HUDEP-2 (cell line): ENCODE data around the gene HAP1.
"Not testable (repeated sequence)": the region's sequence is repeated elsewhere in the genome, so short reads cannot be mapped to it uniquely, and the experiment has no call there.

Experiments used
- DNase-seq, 76 experiments: peaks; one replicate each; lab custom pipeline; 2025; ENCODE audit not compliant: unreplicated experiment in 76 of 76; lab: John Stamatoyannopoulos, UW

Gene HAP1, protein sequence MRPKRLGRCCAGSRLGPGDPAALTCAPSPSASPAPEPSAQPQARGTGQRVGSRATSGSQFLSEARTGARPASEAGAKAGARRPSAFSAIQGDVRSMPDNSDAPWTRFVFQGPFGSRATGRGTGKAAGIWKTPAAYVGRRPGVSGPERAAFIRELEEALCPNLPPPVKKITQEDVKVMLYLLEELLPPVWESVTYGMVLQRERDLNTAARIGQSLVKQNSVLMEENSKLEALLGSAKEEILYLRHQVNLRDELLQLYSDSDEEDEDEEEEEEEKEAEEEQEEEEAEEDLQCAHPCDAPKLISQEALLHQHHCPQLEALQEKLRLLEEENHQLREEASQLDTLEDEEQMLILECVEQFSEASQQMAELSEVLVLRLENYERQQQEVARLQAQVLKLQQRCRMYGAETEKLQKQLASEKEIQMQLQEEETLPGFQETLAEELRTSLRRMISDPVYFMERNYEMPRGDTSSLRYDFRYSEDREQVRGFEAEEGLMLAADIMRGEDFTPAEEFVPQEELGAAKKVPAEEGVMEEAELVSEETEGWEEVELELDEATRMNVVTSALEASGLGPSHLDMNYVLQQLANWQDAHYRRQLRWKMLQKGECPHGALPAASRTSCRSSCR

DNA sequence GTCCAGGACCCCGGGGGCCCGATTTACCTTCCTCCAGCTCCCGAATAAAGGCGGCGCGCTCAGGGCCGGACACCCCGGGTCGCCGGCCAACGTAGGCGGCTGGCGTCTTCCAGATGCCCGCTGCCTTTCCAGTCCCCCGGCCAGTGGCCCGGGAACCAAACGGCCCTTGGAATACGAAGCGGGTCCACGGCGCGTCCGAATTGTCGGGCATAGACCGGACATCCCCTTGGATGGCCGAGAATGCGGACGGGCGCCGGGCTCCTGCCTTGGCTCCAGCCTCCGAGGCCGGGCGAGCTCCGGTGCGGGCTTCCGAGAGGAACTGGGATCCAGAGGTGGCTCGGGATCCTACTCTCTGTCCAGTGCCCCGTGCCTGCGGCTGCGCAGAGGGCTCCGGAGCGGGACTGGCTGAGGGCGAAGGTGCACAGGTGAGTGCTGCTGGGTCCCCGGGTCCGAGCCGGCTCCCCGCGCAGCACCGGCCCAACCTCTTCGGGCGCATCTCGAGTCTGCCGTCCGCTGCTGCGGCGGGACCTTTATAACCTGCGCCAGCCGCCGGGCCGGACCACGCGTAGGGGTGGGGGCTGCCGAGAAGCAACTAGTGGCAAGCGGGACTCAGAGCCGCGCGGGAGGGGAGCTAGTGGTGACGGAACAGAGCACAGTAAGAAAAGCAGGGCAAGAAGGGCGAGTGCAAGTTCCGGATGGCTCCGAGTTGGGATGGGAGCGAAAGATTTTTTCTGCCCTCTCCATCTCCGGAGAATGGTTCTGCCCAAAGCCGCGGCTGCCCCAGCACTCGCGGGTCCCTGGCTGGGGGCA is at the start of gene HAP1:
HAP1 (minus strand) TSS at position 505 of the 810 bp plus-strand sequence; CDS start at position 496, 9 bp downstream.
- peak in 1 of 76 experiments; percentile 11 for DNase-seq

DNA sequence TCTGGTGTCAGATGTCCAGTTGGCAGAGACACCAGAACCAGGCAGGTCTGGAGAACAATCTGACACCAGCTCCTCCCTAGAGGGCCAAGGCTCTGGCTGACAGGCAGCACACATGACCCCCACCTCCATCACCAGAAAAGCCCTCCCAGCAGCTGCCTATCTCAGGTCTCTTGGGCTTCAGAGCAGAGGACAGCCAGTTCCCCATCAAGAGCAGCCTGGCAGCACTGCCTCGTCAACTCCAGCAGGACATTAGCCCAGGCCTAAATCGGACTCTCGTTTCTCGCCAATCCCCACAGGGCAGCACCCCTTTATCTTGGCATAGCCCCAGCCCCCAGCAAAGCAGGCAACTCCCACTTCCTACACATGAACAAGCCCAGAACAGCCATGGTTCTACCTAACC is 47.7 kb upstream of the HAP1 start:
- DNase-seq, result peak in 12 of 76 experiments; percentile 4 to 28 (median 12)

DNA sequence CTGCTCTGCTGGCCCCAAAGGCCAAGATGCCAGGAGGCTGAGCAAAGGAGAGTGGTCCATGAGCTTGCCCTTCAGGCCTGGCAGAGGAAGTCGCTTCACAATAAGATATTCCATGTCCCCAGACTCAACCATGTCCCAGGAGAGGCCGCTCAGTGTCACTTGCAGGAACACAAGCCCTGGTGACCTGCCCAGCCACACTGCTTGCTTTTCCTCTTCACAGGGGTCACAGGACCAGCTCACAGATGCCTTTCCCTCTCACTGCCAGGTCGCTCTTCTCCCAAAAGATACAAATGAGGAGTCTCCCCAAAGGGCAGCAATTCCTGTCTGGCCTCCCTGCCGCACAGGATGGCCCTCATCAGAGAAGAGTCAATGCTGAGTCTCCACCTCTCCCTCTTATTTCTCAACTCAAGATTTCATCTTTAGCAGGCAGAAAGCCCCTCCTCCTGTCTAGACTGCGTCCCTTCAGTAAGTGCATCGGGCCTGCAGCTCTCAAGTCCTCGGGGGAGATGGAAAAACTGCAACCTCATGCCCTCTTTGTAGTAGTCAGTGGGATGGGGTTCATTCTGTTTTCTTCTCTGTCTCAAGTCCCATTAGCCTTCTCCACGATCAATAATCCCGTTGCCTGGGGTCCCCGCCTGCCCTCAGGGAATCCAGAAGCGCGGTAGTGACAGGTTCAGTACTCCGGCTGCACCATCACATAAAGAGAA is 47.1 kb upstream of the HAP1 start:
- no peak for DNase-seq

DNA sequence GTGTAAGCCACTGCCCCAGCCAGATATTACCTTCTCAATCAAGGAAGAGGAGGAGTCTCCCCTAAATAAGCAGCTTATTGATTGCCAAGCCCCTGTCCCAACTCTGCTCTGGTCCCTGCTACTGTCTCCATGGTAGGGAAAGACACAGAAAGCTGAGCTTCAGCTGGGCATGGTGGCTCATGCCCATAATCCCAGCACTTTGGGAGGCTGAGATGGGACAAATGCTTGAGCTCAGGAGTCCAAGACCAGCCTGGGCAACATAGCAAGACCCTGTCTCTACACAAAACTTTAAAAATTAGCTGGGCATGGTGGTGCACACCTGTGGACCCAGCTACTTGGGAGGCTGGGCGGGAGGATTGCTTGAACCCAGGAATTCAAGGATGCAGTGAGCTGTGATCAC is 45.5 kb upstream of the HAP1 start:
- no peak for DNase-seq

DNA sequence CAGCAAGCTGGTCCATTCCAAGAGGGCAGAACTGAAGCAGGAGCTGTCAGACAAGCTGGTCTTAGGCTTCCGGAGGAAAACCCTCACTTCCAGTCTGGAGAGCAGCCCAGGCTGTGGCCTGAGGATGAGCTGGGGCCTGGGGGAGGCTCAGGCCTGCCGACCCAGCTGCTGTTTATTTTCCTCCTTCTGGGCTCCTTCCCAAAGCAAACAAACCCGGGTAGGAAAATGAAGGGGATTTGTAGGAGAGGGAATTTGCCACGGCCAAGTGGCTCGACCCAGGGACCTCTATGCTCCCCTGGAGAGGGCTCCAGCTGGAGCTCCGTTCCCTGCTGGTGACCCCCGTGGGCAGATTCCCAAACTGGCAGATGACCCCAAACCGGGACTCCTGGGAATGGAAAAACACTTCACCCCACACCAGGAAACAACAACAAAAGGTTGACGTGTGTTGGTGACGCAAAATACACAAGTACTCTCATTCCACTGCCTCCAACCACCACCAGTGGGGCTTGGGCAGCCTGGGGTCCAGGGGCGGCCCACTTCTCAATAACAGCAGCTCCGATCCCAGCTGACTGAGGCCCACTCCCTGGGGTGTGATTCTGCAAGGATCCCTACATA is 43.2 kb upstream of the HAP1 start:
- DNase-seq, result no peak

DNA sequence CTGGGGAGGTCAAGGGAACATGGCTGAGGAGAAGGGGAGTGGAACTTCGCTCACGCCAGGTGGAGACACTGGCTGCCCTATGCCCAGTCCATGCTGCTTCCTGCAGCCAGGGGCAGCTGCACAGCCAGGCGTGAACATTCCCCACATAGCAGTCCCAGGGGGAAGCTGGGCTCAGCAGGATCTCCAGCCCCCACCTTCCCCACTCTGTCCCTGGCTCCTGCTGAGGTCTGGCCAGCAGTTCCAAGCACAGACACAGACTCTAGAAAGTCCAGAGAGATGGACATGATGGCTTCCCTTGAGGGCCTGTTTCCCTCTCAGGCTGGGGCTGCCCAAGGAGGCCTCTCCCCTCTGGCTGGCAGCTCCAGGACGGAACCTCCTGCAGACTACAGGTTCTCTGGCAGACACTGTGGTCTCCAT is 42.7 kb upstream of the HAP1 start:
- no peak for DNase-seq

DNA sequence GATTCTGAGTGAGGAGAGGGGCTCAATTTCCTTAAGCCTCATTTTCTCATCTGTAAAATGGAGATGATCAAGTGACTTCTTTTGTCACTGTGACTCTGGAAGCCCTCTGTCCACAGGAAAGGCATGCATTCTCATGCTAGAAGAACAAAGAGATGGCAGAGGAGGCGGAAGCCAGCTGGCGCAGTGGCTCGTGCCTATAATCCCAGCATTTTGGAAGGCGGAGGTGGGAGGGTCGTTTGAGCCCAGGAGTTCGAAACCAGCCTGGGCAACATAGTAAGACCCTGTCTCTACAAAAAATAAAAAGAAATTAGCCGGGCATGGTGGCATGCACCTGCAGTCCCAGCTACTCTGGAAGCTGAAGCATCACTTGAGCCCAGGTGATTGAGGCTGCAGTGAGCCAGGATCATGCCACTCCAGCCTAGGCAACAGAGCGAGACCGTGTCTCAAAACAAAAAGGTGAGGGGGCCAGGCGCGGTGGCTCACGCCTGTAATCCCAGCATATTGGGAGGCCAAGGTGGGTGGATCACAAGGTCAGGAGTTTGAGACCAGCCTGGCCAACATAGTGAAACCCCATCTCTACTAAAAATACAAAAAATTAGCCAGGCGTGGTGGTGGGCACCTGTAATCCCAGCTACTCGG is 41.9 kb upstream of the HAP1 start:
- DNase-seq, result not testable (repeated sequence)

DNA sequence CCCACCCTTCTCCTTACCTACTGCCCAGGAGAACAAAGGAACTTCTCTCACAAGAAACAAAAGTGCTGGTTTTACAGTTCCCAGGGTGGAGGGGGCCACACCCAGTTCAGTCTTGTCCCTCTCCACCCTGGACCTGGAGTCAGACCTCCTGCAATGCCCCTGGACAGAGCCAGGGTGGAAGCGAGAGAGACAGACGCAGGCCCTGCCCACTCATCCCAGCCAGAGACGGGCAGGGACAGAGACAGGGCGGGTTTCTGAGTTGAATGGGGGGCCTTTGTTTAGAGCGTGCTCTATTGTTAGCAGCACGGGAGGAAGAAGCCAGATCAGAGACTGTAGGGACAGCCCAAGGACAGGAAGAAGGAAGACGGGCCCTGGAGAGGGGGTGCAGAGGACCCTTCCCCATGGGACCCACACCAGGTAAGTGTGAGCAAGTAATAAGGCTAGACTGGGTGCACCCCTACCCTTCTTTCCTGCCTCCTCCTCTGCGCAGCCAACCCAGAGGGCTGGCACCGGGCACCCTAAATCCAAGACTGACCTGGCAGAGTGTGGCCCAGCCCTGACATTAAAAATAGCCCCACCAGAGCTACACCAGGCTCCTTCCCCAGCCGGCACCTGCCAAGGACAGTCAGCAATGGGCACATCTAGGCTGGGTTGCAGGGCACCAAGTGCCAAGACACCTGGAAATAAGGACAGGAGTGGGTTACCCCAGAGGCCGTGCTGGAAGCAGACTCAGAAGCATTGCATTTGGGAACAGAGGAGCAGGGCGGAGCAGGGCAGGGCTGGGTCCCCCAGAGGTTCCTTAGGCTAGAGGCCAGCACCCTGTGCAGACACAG is 41.2 kb upstream of the HAP1 start:
- no peak for DNase-seq

DNA sequence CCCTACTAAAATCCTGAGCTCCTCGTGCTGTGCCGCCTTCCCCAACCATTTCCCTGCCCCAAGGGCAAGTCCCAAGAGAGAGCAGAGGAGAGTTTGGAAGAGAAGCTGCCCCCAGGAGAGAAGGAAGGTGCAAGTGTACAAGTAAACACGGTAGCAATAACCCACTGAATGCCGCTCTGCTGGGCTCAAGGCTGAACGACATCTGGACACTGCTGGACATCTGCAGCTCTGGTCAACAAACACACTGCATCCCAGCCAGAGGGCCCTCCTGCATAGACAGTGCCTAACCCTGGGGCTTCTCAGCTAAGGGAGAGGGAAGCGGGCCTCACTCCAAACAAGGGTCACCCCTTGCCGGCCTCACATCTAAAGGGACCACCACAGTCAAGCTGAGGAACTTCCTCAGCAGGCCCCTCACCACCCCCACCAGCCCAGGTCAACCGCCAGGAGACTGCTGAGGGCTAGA is 39.3 kb upstream of the HAP1 start:
- DNase-seq, result no peak

DNA sequence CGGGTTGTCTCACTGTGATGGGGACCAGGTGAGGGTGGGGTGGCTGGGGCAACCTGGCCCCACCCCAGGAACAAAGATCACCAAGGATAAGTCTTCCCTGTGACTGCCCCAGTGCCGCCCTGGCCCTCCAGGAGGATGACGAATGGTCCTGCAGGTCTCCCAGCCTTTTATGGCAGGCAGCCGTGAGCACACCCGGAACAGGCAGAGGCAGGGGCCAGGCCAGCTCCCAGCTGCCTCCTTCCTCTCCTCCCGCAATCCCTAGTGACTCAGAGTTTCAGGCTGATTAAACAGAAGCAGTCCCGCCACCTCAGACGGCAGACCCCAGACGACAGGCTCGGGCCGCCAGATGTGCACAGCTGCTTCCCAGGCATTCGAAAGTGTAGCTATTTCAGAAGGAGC is 38.7 kb upstream of the HAP1 start:
- DNase-seq, result no peak

DNA sequence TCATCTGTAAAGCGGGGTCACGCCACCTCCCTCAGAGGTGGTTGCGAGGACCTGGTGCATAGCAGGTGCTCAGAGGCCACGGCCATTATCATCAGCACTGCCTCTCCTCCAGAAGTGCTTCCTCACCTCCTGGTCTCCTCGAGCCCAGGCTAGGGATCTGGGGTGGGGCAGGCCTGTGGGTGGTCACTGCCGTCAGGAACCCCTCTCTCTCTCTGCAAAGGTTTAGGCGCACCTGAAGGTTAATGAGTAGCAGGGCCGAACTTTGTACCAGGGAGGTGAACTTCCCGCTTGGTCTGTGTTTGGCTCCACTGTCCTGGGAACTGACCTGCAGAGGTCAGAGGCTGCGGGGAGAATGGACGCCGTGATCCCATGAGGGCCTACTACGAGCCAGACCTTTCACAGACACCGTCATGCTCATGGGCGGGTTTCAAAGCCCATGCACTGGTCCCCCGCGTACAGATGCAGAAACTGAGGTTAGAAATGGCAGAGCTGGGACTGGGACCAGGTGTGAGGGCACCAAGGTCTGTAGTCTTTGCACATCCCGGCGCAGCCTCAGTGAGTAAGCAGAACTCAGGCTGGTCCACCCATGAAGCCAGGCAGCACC is 38.2 kb upstream of the HAP1 start:
- no peak for DNase-seq

DNA sequence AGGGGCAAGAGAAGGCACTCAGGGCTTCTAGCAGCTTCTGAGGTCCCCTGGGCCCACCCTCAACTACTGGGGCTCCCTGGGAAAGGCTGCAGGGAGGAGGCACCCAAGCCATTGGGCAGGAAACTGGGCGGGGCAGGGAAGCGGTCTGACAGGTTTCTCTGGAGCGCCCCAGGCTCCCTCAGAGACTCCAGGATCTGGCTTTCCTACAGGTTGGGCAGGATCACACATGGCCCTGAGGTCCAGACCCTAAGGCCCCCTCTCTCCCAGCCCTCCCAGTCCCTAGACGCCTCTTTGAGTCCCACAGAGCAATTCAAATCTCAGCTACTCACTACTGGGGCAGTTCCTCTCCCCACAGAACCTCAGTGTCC is 37.8 kb upstream of the HAP1 start:
- no peak for DNase-seq

DNA sequence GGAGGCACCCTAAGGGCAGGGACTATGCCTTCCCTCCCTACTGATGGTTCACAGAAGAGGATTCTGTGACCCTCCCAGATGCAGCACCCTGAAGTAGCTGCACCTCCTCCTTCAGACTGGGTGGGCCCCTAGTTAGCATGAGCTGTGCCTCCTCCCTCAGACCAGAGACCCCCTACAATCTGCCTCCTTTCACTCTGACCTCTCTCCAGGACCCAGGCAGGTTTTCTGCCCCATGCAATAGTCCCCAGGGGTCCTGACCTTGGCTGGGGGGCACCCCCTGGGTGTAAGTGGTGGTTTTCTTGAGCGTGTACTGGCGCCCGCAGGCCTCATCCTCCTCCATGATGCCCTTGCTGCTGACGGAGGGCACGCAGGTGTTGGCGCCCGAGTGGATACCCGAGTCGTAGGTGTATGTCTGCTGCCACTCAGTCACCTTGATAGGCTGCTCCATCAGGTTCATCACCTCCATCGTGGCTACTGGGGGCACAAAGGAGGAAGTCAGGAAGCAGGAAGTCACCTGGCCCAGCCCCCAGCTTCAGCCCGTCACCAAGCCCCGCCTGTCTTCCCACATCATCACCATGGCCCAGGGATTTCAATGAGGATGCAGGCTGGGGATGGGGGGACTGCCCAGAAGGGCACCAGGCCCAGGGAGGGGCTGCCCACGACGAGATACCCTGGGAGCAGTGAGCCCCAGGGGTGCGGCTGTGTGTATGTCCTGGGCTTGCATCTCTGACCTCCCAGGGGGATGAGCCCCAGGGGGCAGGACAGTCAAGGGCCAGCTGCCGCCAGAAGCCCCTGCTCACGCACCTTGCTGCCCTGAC is 37.2 kb upstream of the HAP1 start:
- no peak for DNase-seq

DNA sequence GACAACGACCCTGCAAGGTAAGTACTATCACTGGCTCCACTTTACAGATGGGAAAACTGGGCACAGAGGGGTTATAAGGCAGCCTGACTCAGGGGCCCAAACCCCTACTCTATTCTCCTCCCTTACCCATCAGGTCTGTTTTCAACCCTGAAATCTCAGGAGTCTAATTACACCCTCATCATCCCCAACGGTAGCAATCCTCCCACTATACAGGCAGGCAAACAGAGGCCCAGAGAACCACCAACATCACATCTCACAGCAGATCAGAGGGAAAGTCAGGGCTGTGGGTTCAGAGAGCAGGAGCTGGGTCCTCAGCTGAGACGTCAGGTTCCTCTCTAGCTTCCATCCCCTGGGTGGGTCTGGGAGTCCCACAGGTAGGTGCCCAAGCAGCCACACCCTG is 35.5 kb upstream of the HAP1 start:
- DNase-seq, result no peak

DNA sequence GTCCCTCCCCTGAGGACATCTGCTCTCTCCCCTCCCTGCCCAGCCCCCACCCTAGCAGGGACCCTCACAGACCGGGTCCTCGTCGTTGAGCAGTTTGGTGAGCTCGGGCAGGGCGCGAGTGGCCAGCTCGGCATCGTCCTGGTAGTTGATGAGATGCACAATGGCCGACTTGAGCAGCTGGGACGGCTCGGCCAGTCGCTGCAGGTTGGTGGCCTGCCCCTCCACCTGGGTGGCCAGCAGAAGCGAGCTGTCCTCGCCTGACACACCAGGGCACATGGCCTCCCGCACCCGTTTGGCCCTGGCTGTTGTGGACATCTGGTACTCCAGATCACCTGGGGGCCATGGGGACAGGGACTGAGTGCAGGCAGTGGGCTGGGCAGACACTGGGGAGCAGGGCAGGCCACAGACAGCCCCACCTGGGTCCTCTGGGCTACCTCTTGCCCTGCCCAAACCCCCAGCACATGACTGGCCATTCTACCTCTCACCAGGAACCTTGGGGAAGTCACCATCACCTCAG is 35.0 kb upstream of the HAP1 start:
- DNase-seq, result no peak

DNA sequence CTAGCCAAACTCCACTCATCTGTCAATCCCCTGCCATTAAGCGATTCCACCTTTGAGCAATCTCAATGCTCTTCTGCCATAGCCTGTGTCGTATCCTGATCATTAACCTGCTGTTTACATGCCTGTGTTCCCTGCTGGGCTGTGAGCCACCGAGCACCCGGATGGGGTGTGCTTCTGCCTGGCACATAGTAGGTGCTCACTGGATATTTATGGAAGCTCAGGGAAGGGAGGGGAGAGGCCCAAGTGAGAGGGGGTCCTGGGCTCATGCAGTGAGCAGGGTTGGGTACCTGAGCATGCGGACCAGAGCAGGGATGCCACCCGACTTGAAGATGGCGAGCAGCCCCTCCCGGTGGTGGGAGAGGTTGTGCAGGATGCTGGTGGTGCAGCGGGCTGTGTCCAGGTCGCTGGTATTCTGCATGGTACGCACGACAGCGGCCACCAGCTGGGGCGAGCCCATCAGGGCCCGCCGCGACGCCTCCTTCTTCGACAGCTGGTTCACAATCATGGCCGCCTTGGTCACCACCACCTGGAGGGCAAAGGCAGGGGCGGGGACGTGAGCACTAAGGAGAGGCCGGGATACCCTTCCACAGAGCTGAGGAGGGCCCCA is 34.3 kb upstream of the HAP1 start:
- DNase-seq, result no peak
